Brain microvascular endothelial cell (primary cell): ENCODE results near the gene GPLD1.

Source experiments
- DNase-seq: peaks from one replicate; pipeline ENCODE4 v3.0.0-alpha.2; 2020
- H3K27ac ChIP-seq: fragments of 250-450 bp; sonication (Bioruptor Pico); 2 replicates; pipeline ENCODE4 v1.5.1; 2020; ENCODE audit warnings: mild to moderate bottlenecking, moderate library complexity
- H3K27me3 ChIP-seq: fragments of 250-450 bp; sonication (Bioruptor Pico); replicated peaks from 2 replicates; pipeline ENCODE4 v1.5.1; 2020; ENCODE audit warnings: mild to moderate bottlenecking
- H3K36me3 ChIP-seq: fragments of 250-450 bp; sonication (Bioruptor Pico); replicated peaks from 2 replicates; pipeline ENCODE4 v1.5.1; 2020; ENCODE audit warnings: mild to moderate bottlenecking
- H3K4me3 ChIP-seq: 2 replicates; pipeline ENCODE4 v1.5.1; 2011; ENCODE audit warnings: low read depth, mild to moderate bottlenecking, control low read depth, low read length, moderate library complexity
- CTCF ChIP-seq: IDR thresholded peaks from 2 replicates; pipeline ENCODE4 v1.5.1; 2011; ENCODE audit warnings: low read depth, mild to moderate bottlenecking, moderate library complexity, low read length, control low read depth, inconsistent platforms; ENCODE audit errors: missing control alignments
- in situ Hi-C: cut with HindIII; loops from 2 replicates; pipeline ENCODE4 v1.10.0; 2017; ENCODE audit warnings: low sequenced_read_pairs, low pct_ligation_motif_present

GPLD1 gene

DNA sequence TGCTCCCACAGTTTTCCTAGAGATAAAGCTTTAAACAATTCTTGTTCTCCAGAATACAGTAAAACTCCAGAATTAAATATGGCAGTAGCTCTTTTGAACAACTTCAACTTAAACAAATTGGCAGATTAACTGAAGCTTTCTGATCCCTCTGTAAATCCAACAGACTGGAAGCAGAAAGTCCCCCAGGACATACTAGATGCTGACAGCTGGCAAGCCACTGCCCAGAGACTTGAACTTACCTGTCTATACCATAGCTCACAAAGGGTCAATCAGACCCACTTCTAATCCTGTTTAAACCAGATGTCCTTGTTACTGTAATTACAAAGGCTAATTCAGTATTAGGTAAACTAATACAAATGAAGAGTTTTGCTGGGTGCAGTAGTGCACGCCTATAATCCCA is 12.3 kb downstream of the GPLD1 start:
- Histone ChIP-seq H3K27ac (no peak overlapping the region), H3K27me3 (no peaks in the 10 kb centered on the region), H3K4me3 (no peak overlapping the region), H3K36me3 (no peaks in the 10 kb centered on the region)
- in situ Hi-C loops, result no loop called here
- no peak for TF ChIP-seq CTCF
- no peak for DNase-seq

- Histone ChIP-seq H3K4me3 (no peak overlapping the region), H3K27me3 (no peaks in the 10 kb centered on the region), H3K36me3 (no peaks in the 10 kb centered on the region), H3K27ac (no peak overlapping the region)
- in situ Hi-C loops, result no loop called here
- no peak for TF ChIP-seq CTCF
- DNase-seq, result no peak
Observed at GRCh38 chr6:24476631-24477030, 12.7 kb downstream of the GPLD1 start.

DNA sequence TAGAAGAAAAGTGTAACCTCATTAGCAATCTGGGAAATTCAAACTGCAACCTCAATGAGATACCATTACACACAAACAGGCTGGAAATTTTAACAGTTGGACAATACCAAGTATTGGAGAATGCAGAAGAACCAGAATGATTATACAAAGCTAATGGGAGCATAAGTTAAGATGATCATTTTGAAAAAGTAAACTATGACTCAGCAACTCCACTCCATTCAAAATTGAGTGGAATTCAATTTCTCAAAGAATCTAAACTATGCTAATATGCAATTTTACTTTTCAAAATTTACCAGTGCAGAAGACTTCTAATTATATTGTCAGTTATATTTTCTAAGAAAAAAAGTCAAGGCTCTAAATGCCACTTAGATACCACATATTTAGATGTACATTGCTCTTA is 17.2 kb downstream of the GPLD1 start:
- in situ Hi-C loops, result no loop called here
- Histone ChIP-seq H3K27ac (no peak overlapping the region), H3K4me3 (no peak overlapping the region), H3K36me3 (no peaks in the 10 kb centered on the region), H3K27me3 (no peaks in the 10 kb centered on the region)
- TF ChIP-seq CTCF, result no peak
- DNase-seq, result no peak

- H3K36me3 ChIP-seq, result no peaks in the 10 kb centered on the region
- DNase-seq, result no peak
- TF ChIP-seq CTCF, result no peak
Observed at GRCh38 chr6:24469811-24470210, 19.6 kb downstream of the GPLD1 start.

DNA sequence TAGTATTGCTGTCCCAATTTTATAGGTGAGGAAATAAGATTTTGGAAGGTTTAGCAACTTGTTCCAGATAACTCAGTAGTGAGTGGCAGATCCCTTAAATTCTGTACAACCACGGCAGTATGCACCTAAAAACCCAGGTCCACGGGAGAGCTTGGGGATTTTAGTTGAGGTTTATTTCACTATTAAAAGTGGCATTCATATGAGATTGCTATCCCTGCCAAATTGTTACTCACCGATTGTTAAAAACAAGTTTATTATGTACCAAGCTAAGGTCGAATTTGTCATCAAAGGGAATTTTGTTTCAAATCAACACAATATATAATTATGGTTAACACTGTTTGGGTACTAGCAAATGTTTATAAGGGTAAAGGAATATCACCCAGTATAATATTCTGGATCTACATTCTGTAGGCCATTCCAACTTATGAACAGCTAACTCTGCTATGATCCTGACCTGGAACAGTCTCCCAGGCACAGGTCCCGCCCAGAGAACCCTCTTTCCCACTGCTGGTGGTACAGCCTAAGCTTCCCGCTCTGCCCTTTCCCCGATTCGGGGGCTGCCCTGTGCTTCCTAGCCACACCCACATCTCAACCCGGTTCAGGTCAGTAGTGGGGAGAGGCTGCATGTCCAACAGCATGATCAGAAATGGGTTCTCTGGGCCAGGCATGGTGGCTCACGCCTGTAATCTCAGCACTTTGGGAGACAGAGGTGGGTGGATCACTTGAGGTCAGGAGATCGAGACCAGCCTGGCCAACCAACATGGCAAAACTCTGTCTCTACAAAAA is 24.9 kb downstream of the GPLD1 start:
- no peak overlapping the region for H3K4me3 ChIP-seq
- no peak overlapping the region for H3K27ac ChIP-seq
- no peak for DNase-seq
- TF ChIP-seq CTCF, result no peak
- H3K27me3 ChIP-seq, result no peaks in the 10 kb centered on the region
- H3K36me3 ChIP-seq, result no peaks in the 10 kb centered on the region
- in situ Hi-C loops, result no loop called here

More at GRCh38 chr6:24469811-24470210, 19.6 kb downstream of the GPLD1 start:
- Histone ChIP-seq H3K4me3 (no peak overlapping the region), H3K27me3 (no peaks in the 10 kb centered on the region), H3K27ac (no peak overlapping the region)
- in situ Hi-C loops, result no loop called here

- in situ Hi-C loops, result no loop called here
- DNase-seq, result no peak
- TF ChIP-seq CTCF, result no peak
- H3K4me3 ChIP-seq, result no peak overlapping the region
- no peaks in the 10 kb centered on the region for H3K27me3 ChIP-seq
- H3K27ac ChIP-seq, result no peak overlapping the region
- H3K36me3 ChIP-seq, result no peaks in the 10 kb centered on the region
Observed at GRCh38 chr6:24460966-24461365, 28.4 kb downstream of the GPLD1 start.
